CD8-positive, alpha-beta memory T cell (primary cell): ENCODE results near the gene CASK. TPM values are rescaled to one million over a fixed set of nuclear protein-coding genes. Genes with fewer than 3 reads are reported as not detected.
A peak's percentile ranks its signal among the peaks of the same experiment; 100 is the strongest.
"Not testable (repeated sequence)": the region's sequence is repeated elsewhere in the genome, so short reads cannot be mapped to it uniquely, and the experiment has no call there.

Source experiments
- CTCF ChIA-PET: fragments of 350-600 bp; sonication (Branson Sonifier 250); formaldehyde crosslinking; loops from one replicate; lab custom pipeline; 2021; ENCODE audit warnings: antibody characterized with exemption; lab: Charles Lee
- POLR2A ChIA-PET: fragments of 350-600 bp; sonication (Branson Sonifier 250); formaldehyde crosslinking; loops from one replicate; lab custom pipeline; 2021; ENCODE audit warnings: antibody characterized with exemption; lab: Charles Lee
- DNase-seq, 5 donors: peaks; one replicate each; pipeline versions ENCODE4 v3.0.0 to v3.0.0-alpha.2; 2020 to 2022; ENCODE audit warnings: mixed read lengths in 1 of 5
- H3K27ac ChIP-seq: one replicate; pipeline ENCODE4 v1.7.0; 2013; ENCODE audit warnings: low read depth, mild to moderate bottlenecking, low read length, moderate library complexity
- H3K27me3 ChIP-seq: 2 replicates; pipeline ENCODE4 v1.7.0; 2013; ENCODE audit warnings: low read length, mild to moderate bottlenecking; ENCODE audit not compliant: insufficient read depth, poor library complexity, severe bottlenecking
- H3K36me3 ChIP-seq: 2 replicates; pipeline ENCODE4 v1.7.0; 2013; ENCODE audit warnings: mild to moderate bottlenecking, low read length, moderate library complexity; ENCODE audit not compliant: insufficient read depth
- H3K4me1 ChIP-seq: 2 replicates; pipeline ENCODE4 v1.7.0; 2013; ENCODE audit warnings: mild to moderate bottlenecking, low read length, moderate library complexity; ENCODE audit not compliant: insufficient read depth
- H3K4me3 ChIP-seq: 2 replicates; pipeline ENCODE4 v1.7.0; 2013; ENCODE audit warnings: mild to moderate bottlenecking, low read length
- H3K9me3 ChIP-seq: 2 replicates; pipeline ENCODE4 v1.7.0; 2013; ENCODE audit warnings: mild to moderate bottlenecking, low read length
- H3K27ac Mint-ChIP-seq, 8 donors: one replicate each; pipeline ENCODE4 v1.8.0; 2020 to 2021; ENCODE audit warnings: mixed read lengths in 8 of 8, mild to moderate bottlenecking in 6 of 8, inconsistent platforms in 3 of 8, moderate library complexity in 3 of 8
- H3K27me3 Mint-ChIP-seq, 2 donors: one replicate each; pipeline ENCODE4 v1.8.0; 2020 to 2021; ENCODE audit warnings: mixed read lengths in 2 of 2, mild to moderate bottlenecking in 1 of 2, moderate library complexity in 1 of 2
- H3K36me3 Mint-ChIP-seq, 3 donors: one replicate each; pipeline ENCODE4 v1.8.0; 2020 to 2021; ENCODE audit warnings: mixed read lengths in 3 of 3, inconsistent platforms in 1 of 3, mild to moderate bottlenecking in 1 of 3
- H3K4me1 Mint-ChIP-seq, 3 donors: one replicate each; pipeline ENCODE4 v1.8.0; 2020 to 2021; ENCODE audit warnings: mixed read lengths in 3 of 3, inconsistent platforms in 1 of 3, mild to moderate bottlenecking in 1 of 3
- H3K4me3 Mint-ChIP-seq, 7 donors: one replicate each; pipeline ENCODE4 v1.8.0; 2020 to 2021; ENCODE audit warnings: mixed read lengths in 7 of 7, mild to moderate bottlenecking in 6 of 7, moderate library complexity in 4 of 7, inconsistent platforms in 2 of 7
- H3K9me3 Mint-ChIP-seq, 5 donors: one replicate each; pipeline ENCODE4 v1.8.0; 2020 to 2022; ENCODE audit warnings: mixed read lengths in 5 of 5, mild to moderate bottlenecking in 3 of 5, moderate library complexity in 2 of 5, inconsistent platforms in 1 of 5
- polyA plus RNA-seq: library from polyadenylated mRNA; unstranded; fragments of 300-500 nt; fragmentation: Illumina TruSeq; gene quantifications from one replicate; pipeline ENCODE4 v1.2.3, GENCODE V29; 2021
- total RNA-seq, 2 experiments: library from RNA; stranded (reverse); gene quantifications; one replicate each; pipeline ENCODE4 v1.2.3, GENCODE V29; 2021

The CASK gene
- total and polyA plus RNA-seq, 3 experiments from 2014 or later, result 20.2 to 32.5 (median 28.4) TPM

DNA sequence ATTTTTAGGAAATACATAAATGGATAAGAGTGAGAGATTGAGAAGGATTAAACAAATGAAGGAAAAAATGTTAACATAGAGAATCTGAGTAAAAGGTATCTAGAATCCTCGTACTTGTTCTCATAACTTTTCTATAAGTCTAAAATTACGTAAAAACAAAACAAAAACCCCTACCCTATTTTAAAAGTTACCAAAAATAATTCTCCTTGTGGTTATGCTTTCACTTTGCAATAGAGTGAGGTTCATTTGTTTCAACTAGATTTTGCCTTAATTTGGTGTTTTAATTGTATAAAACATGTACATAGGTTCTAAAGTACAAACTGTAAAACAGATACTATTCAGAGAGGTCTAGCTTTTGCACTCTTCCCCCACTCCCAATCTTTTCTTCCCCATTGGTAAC lies 238.4 kb downstream of the CASK start:
- Histone ChIP-seq H3K36me3 (no peaks in the 10 kb centered on the region), H3K27me3 (no peaks in the 10 kb centered on the region), H3K4me1 (no peaks in the 10 kb centered on the region), H3K4me3 (no peak overlapping the region), H3K9me3 (no peaks in the 10 kb centered on the region), H3K27ac (no peak overlapping the region)
- H3K4me3 Mint-ChIP-seq, result no peak overlapping the region
- peaks cover 0 to 2% (median 0%) of the 10 kb centered on the region in 3 donors for H3K36me3 Mint-ChIP-seq
- POLR2A ChIA-PET, result no interaction called here
- peaks cover 13 to 29% (median 18%) of the 10 kb centered on the region in 3 donors for H3K4me1 Mint-ChIP-seq
- no peak overlapping the region for H3K27ac Mint-ChIP-seq
- no peak for DNase-seq
- no peaks in the 10 kb centered on the region for H3K9me3 Mint-ChIP-seq
- CTCF ChIA-PET, result no interaction called here
- H3K27me3 Mint-ChIP-seq, result peaks cover 0 to 5% of the 10 kb centered on the region in 2 donors

DNA sequence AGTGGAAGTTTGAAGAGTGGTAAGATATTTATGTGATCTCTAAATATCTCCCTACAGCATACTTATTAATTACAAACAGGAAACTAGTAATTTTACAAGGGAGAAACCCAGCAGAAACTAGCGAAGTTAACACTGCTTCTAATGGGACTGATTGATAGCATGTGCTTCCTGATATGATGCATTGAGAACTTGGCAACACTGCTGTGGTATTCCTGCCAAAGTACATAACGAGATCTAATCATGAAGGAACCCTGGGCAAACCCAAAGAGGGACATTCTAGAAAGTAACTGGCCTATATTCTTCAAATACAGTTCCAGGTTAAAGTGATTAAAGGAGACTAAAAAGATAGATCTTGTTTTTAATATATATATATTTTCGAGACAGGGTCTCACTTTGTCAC lies 239.2 kb downstream of the CASK start:
- H3K4me3 Mint-ChIP-seq, result no peak overlapping the region

DNA sequence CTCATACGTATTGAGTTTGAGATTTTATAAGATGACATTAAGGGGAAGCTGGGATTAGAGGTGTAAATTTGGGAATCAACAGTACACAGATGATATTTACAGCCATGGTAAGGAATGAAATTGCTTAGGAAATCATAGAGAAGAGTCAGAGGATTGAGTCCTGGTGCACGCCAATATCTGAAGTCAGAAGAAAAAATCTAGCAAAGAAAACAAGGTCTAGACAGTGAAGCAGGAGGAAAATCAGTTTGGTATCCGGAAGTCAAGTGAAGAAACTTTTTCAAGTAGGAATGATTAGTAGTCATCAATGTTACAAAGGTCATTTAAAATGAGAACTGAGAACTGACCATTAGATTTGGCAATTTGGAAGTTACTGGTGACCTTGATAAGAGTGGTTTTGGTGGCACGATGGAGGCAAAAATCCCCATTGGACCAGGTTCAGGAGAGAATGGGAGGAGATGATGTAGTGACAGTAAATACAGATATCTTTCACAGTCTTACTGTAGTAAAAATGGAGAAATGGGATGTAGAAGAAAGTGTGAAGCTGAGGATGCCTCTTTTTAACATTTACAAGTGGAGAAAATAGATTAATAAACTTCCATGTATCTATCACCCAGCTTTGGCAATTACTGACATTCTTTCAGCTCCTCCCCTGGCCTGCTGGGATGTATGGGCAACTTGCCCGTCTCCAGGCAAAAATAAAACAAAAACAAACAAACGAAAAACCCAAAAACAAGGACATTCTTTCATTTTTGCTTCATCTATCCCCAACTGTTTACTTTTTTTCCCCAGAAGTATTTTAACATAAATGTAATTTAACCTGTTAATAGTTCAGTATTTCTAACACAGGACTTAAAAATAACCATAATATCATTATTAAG lies 245.9 kb downstream of the CASK start:
- H3K4me1 ChIP-seq, result no peaks in the 10 kb centered on the region
- no peaks in the 10 kb centered on the region for H3K9me3 ChIP-seq
- Mint-ChIP-seq H3K4me1 (peaks cover 5 to 17% (median 9%) of the 10 kb centered on the region in 3 donors), H3K9me3 (no peaks in the 10 kb centered on the region), H3K36me3 (peaks cover 0 to 18% (median 4%) of the 10 kb centered on the region in 3 donors), H3K27me3 (peaks cover 0 to 2% of the 10 kb centered on the region in 2 donors), H3K4me3 (no peak overlapping the region), H3K27ac (peak overlapping the region in 1 of 8 donors; percentile 13)
- no peaks in the 10 kb centered on the region for H3K27me3 ChIP-seq
- no peak overlapping the region for H3K4me3 ChIP-seq
- ChIA-PET CTCF (interaction anchor here (1.1 kb wide), 1 partner anchor 126 kb away, joined by 4 read pairs; no protein-coding TSS in a partner anchor), POLR2A (no interaction called here)
- H3K27ac ChIP-seq, result no peak overlapping the region
- no peak for DNase-seq
- no peaks in the 10 kb centered on the region for H3K36me3 ChIP-seq

More for the DNA sequence above, 239.2 kb downstream of the CASK start:
- no peaks in the 10 kb centered on the region for H3K4me1 ChIP-seq
- no peak for DNase-seq
- no peak overlapping the region for H3K4me3 ChIP-seq
- Mint-ChIP-seq H3K36me3 (peaks cover 0 to 4% (median 0%) of the 10 kb centered on the region in 3 donors), H3K4me1 (peaks cover 12 to 25% (median 14%) of the 10 kb centered on the region in 3 donors), H3K27me3 (peaks cover 0 to 5% of the 10 kb centered on the region in 2 donors), H3K9me3 (no peaks in the 10 kb centered on the region), H3K27ac (no peak overlapping the region)
- H3K36me3 ChIP-seq, result no peaks in the 10 kb centered on the region
- CTCF ChIA-PET, result no interaction called here
- no peaks in the 10 kb centered on the region for H3K27me3 ChIP-seq
- no peaks in the 10 kb centered on the region for H3K9me3 ChIP-seq
- H3K27ac ChIP-seq, result no peak overlapping the region
- POLR2A ChIA-PET, result no interaction called here

- H3K9me3 ChIP-seq, H3K36me3 ChIP-seq, H3K4me1 ChIP-seq, H3K9me3 Mint-ChIP-seq, CTCF ChIA-PET, H3K4me3 Mint-ChIP-seq, H3K27ac ChIP-seq, H3K27me3 ChIP-seq, DNase-seq, H3K27ac Mint-ChIP-seq, H3K4me3 ChIP-seq, H3K27me3 Mint-ChIP-seq: not testable (repeated sequence)
- Mint-ChIP-seq H3K4me1 (peaks cover 5 to 17% (median 9%) of the 10 kb centered on the region in 3 donors), H3K36me3 (peaks cover 0 to 25% (median 4%) of the 10 kb centered on the region in 3 donors)
- POLR2A ChIA-PET, result interaction anchor here (0.6 kb wide), 1 partner anchor 1092 kb away, joined by 6 read pairs; no protein-coding TSS in a partner anchor
Observed at GRCh38 chrX:41676361-41676760, 247.0 kb downstream of the CASK start.

- Histone ChIP-seq H3K36me3 (no peaks in the 10 kb centered on the region), H3K9me3 (no peaks in the 10 kb centered on the region), H3K27ac (no peak overlapping the region), H3K27me3 (no peaks in the 10 kb centered on the region), H3K4me1 (no peaks in the 10 kb centered on the region), H3K4me3 (no peak overlapping the region)
- CTCF ChIA-PET, result no interaction called here
- Mint-ChIP-seq H3K27ac (peak overlapping the region in 1 of 8 donors; percentile 1), H3K4me3 (no peak overlapping the region), H3K4me1 (peaks cover 5 to 25% (median 9%) of the 10 kb centered on the region in 3 donors), H3K36me3 (peaks cover 0 to 40% (median 4%) of the 10 kb centered on the region in 3 donors), H3K27me3 (peaks cover 0 to 2% of the 10 kb centered on the region in 2 donors), H3K9me3 (no peaks in the 10 kb centered on the region)
- POLR2A ChIA-PET, result no interaction called here
- no peak for DNase-seq
Observed at GRCh38 chrX:41672643-41673042, 250.7 kb downstream of the CASK start.

- Histone ChIP-seq H3K9me3 (no peaks in the 10 kb centered on the region), H3K4me1 (no peaks in the 10 kb centered on the region), H3K27ac (no peak overlapping the region), H3K4me3 (no peak overlapping the region), H3K36me3 (no peaks in the 10 kb centered on the region), H3K27me3 (no peaks in the 10 kb centered on the region)
- ChIA-PET POLR2A (interaction anchor here (0.6 kb wide), 1 partner anchor 39 kb away, joined by 3 read pairs; no protein-coding TSS in a partner anchor), CTCF (no interaction called here)
- H3K27me3 Mint-ChIP-seq, result peaks cover 0 to 2% of the 10 kb centered on the region in 2 donors
- no peak for DNase-seq
- no peaks in the 10 kb centered on the region for H3K9me3 Mint-ChIP-seq
- peaks cover 9 to 29% (median 14%) of the 10 kb centered on the region in 3 donors for H3K4me1 Mint-ChIP-seq
- no peak overlapping the region for H3K4me3 Mint-ChIP-seq
- H3K27ac Mint-ChIP-seq, result peak overlapping the region in 1 of 8 donors; percentile 46
- peaks cover 2 to 40% (median 3%) of the 10 kb centered on the region in 3 donors for H3K36me3 Mint-ChIP-seq
Observed at GRCh38 chrX:41671082-41671481, 252.3 kb downstream of the CASK start.

GRCh38 chrX:41670112-41670511 lies 253.2 kb downstream of the CASK start:
- Mint-ChIP-seq H3K4me1 (peaks cover 12 to 34% (median 14%) of the 10 kb centered on the region in 3 donors), H3K9me3 (no peaks in the 10 kb centered on the region), H3K27ac (no peak overlapping the region), H3K4me3 (no peak overlapping the region), H3K36me3 (peaks cover 2 to 43% (median 3%) of the 10 kb centered on the region in 3 donors), H3K27me3 (peaks cover 0 to 2% of the 10 kb centered on the region in 2 donors)
- ChIA-PET POLR2A (no interaction called here), CTCF (no interaction called here)
- Histone ChIP-seq H3K36me3 (no peaks in the 10 kb centered on the region), H3K27me3 (no peaks in the 10 kb centered on the region), H3K4me3 (no peak overlapping the region), H3K27ac (no peak overlapping the region), H3K4me1 (no peaks in the 10 kb centered on the region), H3K9me3 (no peaks in the 10 kb centered on the region)
- no peak for DNase-seq

GRCh38 chrX:41667631-41668030 lies 255.7 kb downstream of the CASK start:
- ChIA-PET POLR2A (no interaction called here), CTCF (interaction anchor here (1.0 kb wide), 1 partner anchor 24 kb away, joined by 3 read pairs; no protein-coding TSS in a partner anchor)
- Mint-ChIP-seq H3K36me3 (peaks cover 0 to 55% (median 3%) of the 10 kb centered on the region in 3 donors), H3K27me3 (no peaks in the 10 kb centered on the region), H3K9me3 (no peaks in the 10 kb centered on the region), H3K4me3 (no peak overlapping the region), H3K4me1 (peaks cover 9 to 31% (median 9%) of the 10 kb centered on the region in 3 donors), H3K27ac (peak overlapping the region in 1 of 8 donors; percentile 21)
- Histone ChIP-seq H3K36me3 (no peaks in the 10 kb centered on the region), H3K9me3 (no peaks in the 10 kb centered on the region), H3K4me3 (no peak overlapping the region), H3K27me3 (no peaks in the 10 kb centered on the region), H3K27ac (no peak overlapping the region), H3K4me1 (no peaks in the 10 kb centered on the region)
- no peak for DNase-seq
